GM23338 (cell line): Measurements from ENCODE around the gene CAT.

ENCODE experiments used
- CREB1 ChIP-seq: fragments of 250-450 bp; sonication (Bioruptor Pico); IDR thresholded peaks from 2 replicates; pipeline ENCODE4 v1.5.0; 2020; ENCODE audit warnings: low read depth, mild to moderate bottlenecking, moderate library complexity
- CTCF ChIP-seq, 2 experiments: fragments of 200-600 bp in 1 of 2; sonication (generic) in 1 of 2; conservative IDR thresholded peaks; 2 replicates each; pipeline versions ENCODE4 v1.5.1 to v1.6.1; 2016 to 2017; ENCODE audit warnings: antibody characterized with exemption in 2 of 2, low read depth in 2 of 2, mild to moderate bottlenecking in 2 of 2, moderate library complexity in 1 of 2
- NANOG ChIP-seq: IDR thresholded peaks from 2 replicates; pipeline ENCODE4 v1.6.1; 2016; ENCODE audit warnings: antibody characterized with exemption, borderline replicate concordance
- POLR2AphosphoS5 ChIP-seq: IDR thresholded peaks from 2 replicates; pipeline ENCODE4 v1.6.1; 2016; ENCODE audit warnings: antibody characterized with exemption, low read depth

- TF ChIP-seq CTCF (conservative IDR thresholded peaks at IDR 0.05; ENCODE audit: low read depth in 2 of 2) = no peak
- TF ChIP-seq NANOG = no peak
- no peak for TF ChIP-seq CREB1
- no peak for TF ChIP-seq POLR2AphosphoS5
Measured at GRCh38 chr11:34443136-34443535, 4.4 kb downstream of the CAT start.
